K562 (cell line): ENCODE measurements around the gene HNRNPA2B1. TPM values are rescaled to one million over a fixed set of nuclear protein-coding genes. Genes with fewer than 3 reads are reported as not detected.

Experiments
- CEBPZ ChIP-seq: fragments of 150-350 bp; IDR thresholded peaks from 2 replicates; pipeline ENCODE4 v1.6.1; 2014; ENCODE audit warnings: low read depth, mild to moderate bottlenecking, low read length, borderline replicate concordance
- CREB5 ChIP-seq: fragments of 250-450 bp; sonication (Bioruptor Pico); IDR thresholded peaks from 2 replicates; pipeline ENCODE4 v1.5.0; 2020; ENCODE audit warnings: mild to moderate bottlenecking
- CSDE1 ChIP-seq, 2 experiments: fragments of 450-650 bp; IDR thresholded peaks; 2 replicates each; pipeline ENCODE4 v1.6.1; 2016; ENCODE audit warnings: mild to moderate bottlenecking in 1 of 2
- GTF2A2 ChIP-seq: IDR thresholded peaks from 2 replicates; pipeline ENCODE4 v1.6.1; 2016; ENCODE audit warnings: mild to moderate bottlenecking, missing genetic modification characterization, missing compliant biosample characterization
- HDAC2 ChIP-seq: fragments of 450-650 bp; IDR thresholded peaks from 2 replicates; pipeline ENCODE4 v1.6.1; 2016; ENCODE audit warnings: mild to moderate bottlenecking
- MYC ChIP-seq, 2 experiments: fragments of 250-450 bp in 1 of 2; sonication (Bioruptor Pico) in 1 of 2; IDR thresholded peaks; 2 replicates each; pipeline versions ENCODE4 v1.5.1 to v1.6.1; 2012 to 2021; ENCODE audit warnings: low read depth in 2 of 2, borderline replicate concordance in 1 of 2, improper control_type of control experiment in 1 of 2, low read length in 1 of 2, mild to moderate bottlenecking in 1 of 2, moderate library complexity in 1 of 2
- PCBP2 ChIP-seq: fragments of 200-400 bp; formaldehyde crosslinking; IDR thresholded peaks from 2 replicates; pipeline ENCODE4 v1.6.1; 2018; ENCODE audit warnings: low read length, low read depth, mild to moderate bottlenecking, moderate library complexity; ENCODE audit not compliant: poor library complexity, severe bottlenecking
- POLR3G ChIP-seq: IDR thresholded peaks from 2 replicates; pipeline ENCODE4 v1.6.1; 2011; ENCODE audit not compliant: insufficient read length, insufficient replicate concordance; ENCODE audit errors: extremely low read depth
- PYGO2 ChIP-seq: fragments of 450-650 bp; IDR thresholded peaks from 2 replicates; pipeline ENCODE4 v1.6.1; 2016; ENCODE audit warnings: mild to moderate bottlenecking, missing genetic modification characterization, moderate library complexity, missing compliant biosample characterization
- THAP12 ChIP-seq: fragments of 250-450 bp; sonication (Bioruptor Pico); IDR thresholded peaks from 2 replicates; pipeline ENCODE4 v1.9.0; 2021; ENCODE audit warnings: mild to moderate bottlenecking, inconsistent platforms
- ZEB2 ChIP-seq: fragments of 450-650 bp; IDR thresholded peaks from 2 replicates; pipeline ENCODE4 v1.6.1; 2016
- ZNF282 ChIP-seq: sonication (generic); formaldehyde crosslinking; IDR thresholded peaks from 2 replicates; pipeline ENCODE4 v1.8.1; 2023; ENCODE audit warnings: missing genetic modification reagents
- polyA plus RNA-seq, 8 experiments: library from polyadenylated mRNA; depleted of rRNA in 4 of 8; stranded (reverse) in 5 of 8; unstranded in 3 of 8; fragments of >200 nt; fragmentation: Nextera tagmentation in 2 of 8; fragmentation: Illumina TruSeq in 1 of 8; extraction: Ambion mirVana in 2 of 8; extraction: Trizol in 1 of 8; gene quantifications; 2 replicates each; pipeline versions ENCODE4 v1.2.1 to v1.2.3, GENCODE V29; 2011 to 2014; ENCODE audit warnings: inconsistent platforms in 1 of 8, missing spikeins in 1 of 8
- total RNA-seq, 7 experiments: library from RNA; depleted of rRNA in 6 of 7; stranded (reverse); fragments of >200 nt in 6 of 7; fragmentation: Illumina TruSeq in 2 of 7; extraction: Trizol in 2 of 7; gene quantifications; 2 replicates each; pipeline versions ENCODE4 v1.2.1 to v1.2.3, GENCODE V29; 2011 to 2021; ENCODE audit warnings: low replicate concordance in 1 of 7
- TF ChIP-seq, protein P1 (sequence below): fragments of 250-450 bp; sonication (Bioruptor Pico); IDR thresholded peaks from 2 replicates; pipeline ENCODE4 v1.5.0; 2021; ENCODE audit warnings: mild to moderate bottlenecking, borderline replicate concordance
- TF ChIP-seq, protein P2 (sequence below): fragments of 450-650 bp; formaldehyde crosslinking; IDR thresholded peaks from 2 replicates; pipeline ENCODE4 v1.4.0; 2020; ENCODE audit warnings: mild to moderate bottlenecking, moderate library complexity
- TF ChIP-seq, protein P3 (sequence below): fragments of 250-450 bp; sonication (Bioruptor Pico); IDR thresholded peaks from 2 replicates; pipeline ENCODE4 v1.4.0; 2020; ENCODE audit warnings: mild to moderate bottlenecking

The HNRNPA2B1 gene
- total and polyA plus RNA-seq, 9 of the 15 experiments (the other 6 are each of a cell fraction or from before 2014, with no cell fraction given): 630 to 1,989 (median 865) TPM

DNA sequence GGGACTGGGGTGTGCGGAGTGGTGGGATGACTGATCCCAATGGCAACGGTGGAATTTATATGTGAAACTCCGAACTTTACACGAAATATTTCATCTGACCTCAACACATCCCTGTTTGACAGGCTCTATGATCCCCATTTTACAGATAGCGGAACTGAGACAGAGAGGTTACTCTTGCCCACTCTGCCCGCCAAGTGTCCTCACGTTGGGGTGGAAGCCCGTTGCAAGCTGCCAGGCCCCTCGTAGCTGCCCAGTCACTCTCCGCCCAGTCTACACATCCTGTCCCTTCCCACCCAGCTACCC lies 48.9 kb downstream of the HNRNPA2B1 start (continued):
- TF ChIP-seq, protein P1, sequence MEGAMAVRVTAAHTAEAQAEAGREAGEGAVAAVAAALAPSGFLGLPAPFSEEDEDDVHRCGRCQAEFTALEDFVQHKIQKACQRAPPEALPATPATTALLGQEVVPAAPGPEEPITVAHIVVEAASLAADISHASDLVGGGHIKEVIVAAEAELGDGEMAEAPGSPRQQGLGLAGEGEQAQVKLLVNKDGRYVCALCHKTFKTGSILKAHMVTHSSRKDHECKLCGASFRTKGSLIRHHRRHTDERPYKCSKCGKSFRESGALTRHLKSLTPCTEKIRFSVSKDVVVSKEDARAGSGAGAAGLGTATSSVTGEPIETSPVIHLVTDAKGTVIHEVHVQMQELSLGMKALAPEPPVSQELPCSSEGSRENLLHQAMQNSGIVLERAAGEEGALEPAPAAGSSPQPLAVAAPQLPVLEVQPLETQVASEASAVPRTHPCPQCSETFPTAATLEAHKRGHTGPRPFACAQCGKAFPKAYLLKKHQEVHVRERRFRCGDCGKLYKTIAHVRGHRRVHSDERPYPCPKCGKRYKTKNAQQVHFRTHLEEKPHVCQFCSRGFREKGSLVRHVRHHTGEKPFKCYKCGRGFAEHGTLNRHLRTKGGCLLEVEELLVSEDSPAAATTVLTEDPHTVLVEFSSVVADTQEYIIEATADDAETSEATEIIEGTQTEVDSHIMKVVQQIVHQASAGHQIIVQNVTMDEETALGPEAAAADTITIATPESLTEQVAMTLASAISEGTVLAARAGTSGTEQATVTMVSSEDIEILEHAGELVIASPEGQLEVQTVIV (CRISPR knock-in tag): no peak
- no peak for TF ChIP-seq PYGO2 (tag)
- TF ChIP-seq GTF2A2 (tag): no peak
- TF ChIP-seq POLR3G: no peak
- no peak for TF ChIP-seq CEBPZ
- TF ChIP-seq, protein P2, sequence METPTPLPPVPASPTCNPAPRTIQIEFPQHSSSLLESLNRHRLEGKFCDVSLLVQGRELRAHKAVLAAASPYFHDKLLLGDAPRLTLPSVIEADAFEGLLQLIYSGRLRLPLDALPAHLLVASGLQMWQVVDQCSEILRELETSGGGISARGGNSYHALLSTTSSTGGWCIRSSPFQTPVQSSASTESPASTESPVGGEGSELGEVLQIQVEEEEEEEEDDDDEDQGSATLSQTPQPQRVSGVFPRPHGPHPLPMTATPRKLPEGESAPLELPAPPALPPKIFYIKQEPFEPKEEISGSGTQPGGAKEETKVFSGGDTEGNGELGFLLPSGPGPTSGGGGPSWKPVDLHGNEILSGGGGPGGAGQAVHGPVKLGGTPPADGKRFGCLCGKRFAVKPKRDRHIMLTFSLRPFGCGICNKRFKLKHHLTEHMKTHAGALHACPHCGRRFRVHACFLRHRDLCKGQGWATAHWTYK (CRISPR knock-in tag): peak; percentile 77
- TF ChIP-seq, protein P3, sequence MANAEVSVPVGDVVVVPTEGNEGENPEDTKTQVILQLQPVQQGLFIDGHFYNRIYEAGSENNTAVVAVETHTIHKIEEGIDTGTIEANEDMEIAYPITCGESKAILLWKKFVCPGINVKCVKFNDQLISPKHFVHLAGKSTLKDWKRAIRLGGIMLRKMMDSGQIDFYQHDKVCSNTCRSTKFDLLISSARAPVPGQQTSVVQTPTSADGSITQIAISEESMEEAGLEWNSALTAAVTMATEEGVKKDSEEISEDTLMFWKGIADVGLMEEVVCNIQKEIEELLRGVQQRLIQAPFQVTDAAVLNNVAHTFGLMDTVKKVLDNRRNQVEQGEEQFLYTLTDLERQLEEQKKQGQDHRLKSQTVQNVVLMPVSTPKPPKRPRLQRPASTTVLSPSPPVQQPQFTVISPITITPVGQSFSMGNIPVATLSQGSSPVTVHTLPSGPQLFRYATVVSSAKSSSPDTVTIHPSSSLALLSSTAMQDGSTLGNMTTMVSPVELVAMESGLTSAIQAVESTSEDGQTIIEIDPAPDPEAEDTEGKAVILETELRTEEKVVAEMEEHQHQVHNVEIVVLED (CRISPR knock-in tag): no peak
- no peak for TF ChIP-seq ZNF282
- TF ChIP-seq MYC (IDR thresholded peaks at IDR 0.05; ENCODE audit: low read depth, low read length): no peak
- TF ChIP-seq MYC (CRISPR knock-in tag; IDR thresholded peaks at IDR 0.05; ENCODE audit: borderline replicate concordance, low read depth): 0 out of 2 replicates have a peak, but pooled peaks have one; percentile 53
- no peak for TF ChIP-seq CREB5 (CRISPR knock-in tag)
- no peak for TF ChIP-seq THAP12
- no peak for TF ChIP-seq CSDE1 (IDR thresholded peaks at IDR 0.05)
- TF ChIP-seq PCBP2: no peak
- TF ChIP-seq HDAC2: no peak
- TF ChIP-seq ZEB2: no peak
